WERI-Rb-1 (cell line): ENCODE measurements around the gene ROR2.

Experiments used
- DNase-seq: peaks from one replicate; pipeline ENCODE4 v3.0.0-alpha.2; 2020
- H3K27ac ChIP-seq: fragments of 250-450 bp; sonication (Bioruptor Pico); 2 replicates; pipeline ENCODE4 v1.5.1; 2020; ENCODE audit warnings: mild to moderate bottlenecking, moderate library complexity
- H3K27me3 ChIP-seq: fragments of 250-450 bp; sonication (Bioruptor Pico); 2 replicates; pipeline ENCODE4 v1.5.1; 2021; ENCODE audit warnings: mild to moderate bottlenecking, low read depth, moderate library complexity; ENCODE audit not compliant: insufficient read depth, severe bottlenecking
- H3K36me3 ChIP-seq: fragments of 250-450 bp; sonication (Bioruptor Pico); 2 replicates; pipeline ENCODE4 v1.5.1; 2020; ENCODE audit warnings: mild to moderate bottlenecking, moderate library complexity
- H3K4me3 ChIP-seq: 2 replicates; pipeline ENCODE4 v1.5.1; 2011; ENCODE audit warnings: low read depth, mild to moderate bottlenecking, control low read depth, low read length
- H3K9me3 ChIP-seq: fragments of 250-450 bp; sonication (Bioruptor Pico); 2 replicates; pipeline ENCODE4 v1.5.1; 2021; ENCODE audit warnings: mild to moderate bottlenecking, moderate library complexity; ENCODE audit not compliant: severe bottlenecking
- CTCF ChIP-seq: IDR thresholded peaks from 2 replicates; pipeline ENCODE4 v1.5.1; 2011; ENCODE audit warnings: low read depth, mild to moderate bottlenecking, control low read depth, inconsistent platforms, low read length

Gene ROR2

GRCh38 chr9:91904588-91905236, 45.3 kb downstream of the ROR2 start:
- Histone ChIP-seq H3K27ac (no peak overlapping the region), H3K4me3 (no peak overlapping the region), H3K27me3 (no peaks in the 10 kb centered on the region), H3K36me3 (no peaks in the 10 kb centered on the region), H3K9me3 (no peaks in the 10 kb centered on the region)
- no peak for DNase-seq
- TF ChIP-seq CTCF = no peak

DNA sequence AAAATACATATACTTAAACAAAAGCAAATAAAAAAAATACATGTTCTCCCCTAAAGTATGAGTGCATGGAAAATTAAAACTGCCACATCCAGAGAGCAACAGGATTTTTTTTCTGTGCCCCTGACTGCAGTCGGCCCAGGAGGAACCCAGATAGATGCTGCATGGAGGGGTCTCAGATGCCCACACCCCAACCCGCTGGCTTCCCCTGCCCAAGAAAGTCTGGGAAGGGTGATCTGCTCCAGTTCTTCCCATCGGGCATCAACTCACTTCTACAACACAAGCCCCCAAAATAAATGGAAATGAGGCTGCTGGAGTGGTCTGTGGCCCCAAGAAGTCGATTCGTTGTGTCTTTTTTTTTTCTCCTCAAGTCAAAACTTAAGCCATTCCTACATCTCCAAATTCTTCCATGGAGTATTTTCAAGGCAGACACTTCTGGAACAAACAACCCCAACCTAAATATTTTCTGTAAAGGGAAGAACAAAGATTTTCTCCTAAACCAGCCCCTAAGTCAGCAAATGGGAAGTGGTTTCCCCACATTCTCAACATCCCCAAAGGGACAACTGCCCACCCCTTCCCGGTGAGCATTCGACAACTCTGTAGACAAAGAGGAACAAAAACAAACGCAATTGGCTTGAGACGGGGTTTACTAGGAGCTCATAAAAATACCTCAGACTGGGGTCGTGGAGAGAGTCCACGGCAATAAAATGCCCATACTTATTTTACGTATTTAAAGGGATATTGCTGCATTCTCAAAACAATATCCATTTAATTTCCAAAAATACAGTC, 46.7 kb downstream of the ROR2 start:
- no peak for DNase-seq
- Histone ChIP-seq H3K27me3 (no peaks in the 10 kb centered on the region), H3K27ac (no peak overlapping the region), H3K4me3 (no peak overlapping the region), H3K36me3 (no peaks in the 10 kb centered on the region), H3K9me3 (no peaks in the 10 kb centered on the region)
- TF ChIP-seq CTCF = no peak

GRCh38 chr9:91902475-91903125, 47.4 kb downstream of the ROR2 start:
- TF ChIP-seq CTCF = no peak
- H3K27ac ChIP-seq = peak overlapping the region; percentile 93
- DNase-seq = no peak

DNA sequence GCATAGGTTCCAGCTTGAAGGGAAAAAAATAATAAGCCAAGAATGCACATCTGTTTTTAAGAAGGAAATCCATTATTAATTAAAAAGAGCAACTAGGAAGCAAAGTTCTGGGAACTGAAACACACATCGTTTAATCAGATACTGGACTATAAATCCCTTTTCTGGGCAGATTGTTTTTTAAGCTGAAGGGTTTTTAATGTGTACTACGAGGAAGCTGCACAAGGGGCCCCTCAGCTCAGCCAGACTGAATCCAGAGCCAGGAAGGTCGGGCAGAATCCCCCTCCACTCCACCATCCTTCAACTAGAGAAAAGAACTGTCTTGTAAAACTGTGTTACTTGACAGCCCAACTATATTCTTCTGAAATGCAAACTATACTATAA, 49.2 kb downstream of the ROR2 start:
- H3K36me3 ChIP-seq = no peaks in the 10 kb centered on the region
- no peak for DNase-seq
- H3K27me3 ChIP-seq = no peaks in the 10 kb centered on the region
- peak overlapping the region; percentile 93 for H3K27ac ChIP-seq
- TF ChIP-seq CTCF = no peak
- no peaks in the 10 kb centered on the region for H3K9me3 ChIP-seq
- peak overlapping the region; percentile 30 for H3K4me3 ChIP-seq

More at GRCh38 chr9:91902475-91903125, 47.4 kb downstream of the ROR2 start:
- no peaks in the 10 kb centered on the region for H3K27me3 ChIP-seq
- H3K4me3 ChIP-seq = no peak overlapping the region
- no peaks in the 10 kb centered on the region for H3K36me3 ChIP-seq
- H3K9me3 ChIP-seq = no peaks in the 10 kb centered on the region

GRCh38 chr9:91900055-91900796, 49.8 kb downstream of the ROR2 start:
- no peaks in the 10 kb centered on the region for H3K36me3 ChIP-seq
- H3K27ac ChIP-seq = peak overlapping the region; percentile 93
- peak; percentile 94 for DNase-seq

More at GRCh38 chr9:91900055-91900796, 49.8 kb downstream of the ROR2 start:
- no peak for TF ChIP-seq CTCF
- Histone ChIP-seq H3K27me3 (no peaks in the 10 kb centered on the region), H3K4me3 (peak overlapping the region; percentile 30), H3K9me3 (no peaks in the 10 kb centered on the region)
